ENCODE results near the gene PSKH1. TPM values are rescaled to one million over a fixed set of nuclear protein-coding genes. Genes with fewer than 3 reads are reported as not detected.

Gene PSKH1
- total and polyA plus RNA-seq, 2 experiments from 2014 or later = 29.2 to 44.6 TPM

DNA sequence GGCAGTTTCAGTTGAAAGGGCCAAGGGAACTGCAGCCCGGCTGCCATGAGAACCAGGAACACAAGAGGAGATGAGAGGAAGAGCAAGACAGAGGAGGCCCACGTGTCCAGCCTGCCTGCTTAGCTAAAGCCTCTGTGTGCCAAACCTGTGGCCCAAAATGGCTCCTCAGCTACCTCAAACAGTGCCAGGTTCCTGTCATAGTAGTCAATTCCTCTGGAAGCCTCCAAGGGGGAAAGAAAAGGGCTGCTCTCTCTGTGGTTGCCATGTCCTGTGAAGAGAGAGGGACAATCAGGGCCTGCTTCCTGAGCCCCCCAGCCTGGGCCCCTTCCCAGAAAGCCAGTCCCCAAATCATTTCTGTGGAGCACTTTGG lies 70.2 kb downstream of the PSKH1 start:
- Histone ChIP-seq H3K9me2 (replicated peaks; ENCODE audit: insufficient read depth) (no peaks in the 10 kb centered on the region), H2AFZ (no peak overlapping the region), H3K36me3 (replicated peaks; ENCODE audit: insufficient read depth, low read depth) (no peaks in the 10 kb centered on the region), H4K20me1 (ENCODE audit: insufficient read depth, poor library complexity, severe bottlenecking) (peaks cover 40% of the 10 kb centered on the region), H3K27ac (no peak overlapping the region), H3K79me2 (peaks cover 61% of the 10 kb centered on the region), H3K4me2 (no peak overlapping the region), H3K9me3 (ENCODE audit: low read depth) (no peaks in the 10 kb centered on the region), H3K4me1 (ENCODE audit: insufficient read depth) (peaks cover 17% of the 10 kb centered on the region), H3K27me3 (no peaks in the 10 kb centered on the region), H3K4me3 (no peak overlapping the region)
- TF ChIP-seq EZH2phosphoT487 (IDR thresholded peaks at IDR 0.05; ENCODE audit: low read depth, severe bottlenecking, unreplicated experiment) = no peak
- TF ChIP-seq, protein P1, sequence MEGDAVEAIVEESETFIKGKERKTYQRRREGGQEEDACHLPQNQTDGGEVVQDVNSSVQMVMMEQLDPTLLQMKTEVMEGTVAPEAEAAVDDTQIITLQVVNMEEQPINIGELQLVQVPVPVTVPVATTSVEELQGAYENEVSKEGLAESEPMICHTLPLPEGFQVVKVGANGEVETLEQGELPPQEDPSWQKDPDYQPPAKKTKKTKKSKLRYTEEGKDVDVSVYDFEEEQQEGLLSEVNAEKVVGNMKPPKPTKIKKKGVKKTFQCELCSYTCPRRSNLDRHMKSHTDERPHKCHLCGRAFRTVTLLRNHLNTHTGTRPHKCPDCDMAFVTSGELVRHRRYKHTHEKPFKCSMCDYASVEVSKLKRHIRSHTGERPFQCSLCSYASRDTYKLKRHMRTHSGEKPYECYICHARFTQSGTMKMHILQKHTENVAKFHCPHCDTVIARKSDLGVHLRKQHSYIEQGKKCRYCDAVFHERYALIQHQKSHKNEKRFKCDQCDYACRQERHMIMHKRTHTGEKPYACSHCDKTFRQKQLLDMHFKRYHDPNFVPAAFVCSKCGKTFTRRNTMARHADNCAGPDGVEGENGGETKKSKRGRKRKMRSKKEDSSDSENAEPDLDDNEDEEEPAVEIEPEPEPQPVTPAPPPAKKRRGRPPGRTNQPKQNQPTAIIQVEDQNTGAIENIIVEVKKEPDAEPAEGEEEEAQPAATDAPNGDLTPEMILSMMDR (IDR thresholded peaks at IDR 0.05; ENCODE audit: poor library complexity) = no peak
- no peak for TF ChIP-seq EZH2 (IDR thresholded peaks at IDR 0.05; ENCODE audit: borderline replicate concordance)
- no peak for DNase-seq (ENCODE audit: low spot score)
- WGBS (ENCODE audit: low lambda C conversion rate, missing lambda C conversion rate) = 100% methylated on average over 2 of the region's 2 CpGs

DNA sequence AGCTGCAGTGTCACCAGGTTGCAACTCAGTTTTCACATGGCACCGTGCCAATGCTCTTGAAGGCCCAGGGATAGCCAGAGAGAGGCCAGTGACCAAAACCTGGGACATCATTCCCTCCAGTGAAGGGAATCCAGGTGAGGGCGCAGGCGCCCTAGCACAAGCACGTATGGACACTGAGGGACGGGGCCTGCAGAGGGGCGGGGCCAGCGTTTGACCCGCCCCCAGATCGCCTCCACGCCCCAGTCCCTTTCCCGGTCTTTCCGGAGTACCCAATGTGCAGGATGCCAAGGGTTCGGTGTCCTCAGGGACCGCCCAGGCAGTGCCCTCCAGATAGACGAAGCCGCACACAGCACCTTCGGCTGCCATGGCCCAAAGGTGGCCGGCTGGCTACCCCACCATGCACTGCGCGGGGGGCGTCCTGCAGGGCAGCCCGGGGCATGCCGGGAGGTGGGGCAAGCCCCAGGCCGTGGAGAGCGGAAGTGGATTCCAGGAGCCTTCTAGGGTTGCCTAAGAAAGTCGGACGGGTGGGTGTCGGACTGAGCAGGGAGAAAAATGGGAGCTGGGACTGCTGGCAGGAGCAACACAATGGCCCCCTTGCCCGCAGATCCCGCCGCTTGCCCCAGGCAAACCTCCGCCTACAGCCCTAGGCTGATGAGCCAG lies 70.7 kb downstream of the PSKH1 start:
- no peak for TF ChIP-seq EZH2 (IDR thresholded peaks at IDR 0.05; ENCODE audit: borderline replicate concordance)
- no peak for TF ChIP-seq EZH2phosphoT487 (IDR thresholded peaks at IDR 0.05; ENCODE audit: low read depth, severe bottlenecking, unreplicated experiment)
- TF ChIP-seq, protein P1 (IDR thresholded peaks at IDR 0.05; ENCODE audit: poor library complexity) = no peak
- DNase-seq (ENCODE audit: low spot score) = no peak
- Histone ChIP-seq H3K9me2 (replicated peaks; ENCODE audit: insufficient read depth) (no peaks in the 10 kb centered on the region), H3K4me3 (no peak overlapping the region), H3K27ac (no peak overlapping the region), H3K4me1 (ENCODE audit: insufficient read depth) (peaks cover 18% of the 10 kb centered on the region), H3K27me3 (no peaks in the 10 kb centered on the region), H3K4me2 (no peak overlapping the region), H2AFZ (no peak overlapping the region), H3K36me3 (replicated peaks; ENCODE audit: insufficient read depth, low read depth) (no peaks in the 10 kb centered on the region), H3K9me3 (ENCODE audit: low read depth) (no peaks in the 10 kb centered on the region), H4K20me1 (ENCODE audit: insufficient read depth, poor library complexity, severe bottlenecking) (peaks cover 40% of the 10 kb centered on the region), H3K79me2 (peaks cover 62% of the 10 kb centered on the region)
- WGBS (ENCODE audit: low lambda C conversion rate, missing lambda C conversion rate) = 91% methylated on average over 29 of the region's 32 CpGs

DNA sequence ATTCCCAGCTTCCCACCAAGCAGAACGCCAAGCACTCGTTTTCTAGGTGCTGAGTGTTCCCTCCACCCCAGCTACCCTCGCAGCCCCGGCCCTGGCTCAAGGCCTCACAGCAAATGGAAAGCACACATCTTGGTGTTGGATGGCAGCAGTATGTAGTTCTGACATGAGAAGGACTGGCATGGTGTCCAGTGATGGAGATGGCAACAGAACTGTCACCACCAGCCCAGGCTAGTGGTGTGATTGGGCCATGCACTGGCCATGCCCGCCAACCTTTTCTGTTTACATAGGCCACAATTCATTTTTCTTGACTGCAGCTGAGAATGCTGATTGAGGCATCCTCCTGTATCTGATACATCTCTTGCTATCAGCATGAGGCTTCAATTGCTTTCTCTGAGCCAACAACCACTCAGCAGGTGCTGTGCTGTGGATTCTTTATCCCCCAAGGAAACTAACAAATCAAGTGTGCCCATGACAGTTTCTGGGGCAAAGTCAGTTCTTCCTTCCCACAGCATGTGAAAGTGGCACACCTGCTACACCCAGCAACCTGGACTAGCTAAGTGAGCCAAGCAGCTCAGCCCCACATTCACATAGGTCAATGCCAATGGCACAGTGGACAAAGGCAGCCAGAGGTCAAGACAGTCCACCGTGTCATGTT lies 71.5 kb downstream of the PSKH1 start:
- 94% methylated on average over 6 of the region's 6 CpGs for WGBS (ENCODE audit: low lambda C conversion rate, missing lambda C conversion rate)
- no peak overlapping the region for H2AFZ ChIP-seq
- no peaks in the 10 kb centered on the region for H3K9me2 ChIP-seq (replicated peaks; ENCODE audit: insufficient read depth)
- peaks cover 62% of the 10 kb centered on the region for H3K79me2 ChIP-seq
- no peak overlapping the region for H3K4me2 ChIP-seq
- H3K27me3 ChIP-seq = no peaks in the 10 kb centered on the region
- H3K4me3 ChIP-seq = no peak overlapping the region
- no peak for TF ChIP-seq EZH2phosphoT487 (IDR thresholded peaks at IDR 0.05; ENCODE audit: low read depth, severe bottlenecking, unreplicated experiment)
- TF ChIP-seq EZH2 (IDR thresholded peaks at IDR 0.05; ENCODE audit: borderline replicate concordance) = no peak
- TF ChIP-seq, protein P1 (IDR thresholded peaks at IDR 0.05; ENCODE audit: poor library complexity) = no peak
- DNase-seq (ENCODE audit: low spot score) = no peak
- H3K27ac ChIP-seq = no peak overlapping the region
- no peaks in the 10 kb centered on the region for H3K36me3 ChIP-seq (replicated peaks; ENCODE audit: insufficient read depth, low read depth)
- H3K4me1 ChIP-seq (ENCODE audit: insufficient read depth) = peaks cover 24% of the 10 kb centered on the region
- H4K20me1 ChIP-seq (ENCODE audit: insufficient read depth, poor library complexity, severe bottlenecking) = peaks cover 40% of the 10 kb centered on the region
- H3K9me3 ChIP-seq (ENCODE audit: low read depth) = no peaks in the 10 kb centered on the region
